SKM-1 (cell line): ENCODE results near the gene NUDT3.
"Not testable (repeated sequence)": the region's sequence is repeated elsewhere in the genome, so short reads cannot be mapped to it uniquely, and the experiment has no call there.

ENCODE experiments used
- DNase-seq: peaks from one replicate; lab custom pipeline; 2025; ENCODE audit not compliant: unreplicated experiment; lab: John Stamatoyannopoulos, UW

The NUDT3 gene

DNA sequence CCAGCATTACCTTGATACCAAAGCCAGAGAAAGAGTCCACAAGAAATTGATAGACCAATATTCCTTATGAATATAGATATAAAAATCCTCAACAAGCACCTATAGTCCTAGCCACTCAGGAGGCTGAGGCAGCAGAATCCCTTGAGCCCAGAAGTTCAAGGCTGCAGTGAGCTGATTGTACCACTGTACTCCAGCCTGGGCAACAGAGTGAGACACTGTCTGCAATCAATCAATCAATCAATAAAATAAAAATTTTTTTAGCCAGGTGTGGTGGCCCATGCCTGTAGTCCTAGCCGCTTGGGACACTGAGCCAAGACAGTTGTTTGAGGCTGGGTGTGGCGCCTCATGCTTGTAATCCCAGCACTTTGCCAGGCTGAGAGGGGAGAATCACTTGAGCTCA, 124.7 kb downstream of the NUDT3 start:
- DNase-seq, result no peak

DNA sequence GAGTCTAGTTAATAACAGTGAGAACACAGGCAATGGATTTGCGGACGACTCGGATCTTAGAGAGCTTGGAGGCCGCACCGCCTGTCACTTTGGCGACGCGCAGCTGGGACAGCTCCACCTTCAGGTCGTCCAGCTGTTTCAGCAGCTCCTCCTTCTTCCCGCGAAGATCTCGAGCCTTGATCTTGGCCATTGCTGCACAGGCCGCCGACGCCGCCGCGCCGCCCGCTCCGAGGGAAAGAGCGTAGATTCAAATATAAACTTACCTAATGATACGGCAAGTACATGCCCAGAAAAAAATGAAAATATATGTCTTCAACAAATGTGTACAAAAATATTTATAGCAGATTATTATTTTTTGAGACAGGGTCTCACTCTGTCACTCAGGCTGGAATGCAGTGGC, 129.0 kb downstream of the NUDT3 start:
- not testable (repeated sequence) for DNase-seq

DNA sequence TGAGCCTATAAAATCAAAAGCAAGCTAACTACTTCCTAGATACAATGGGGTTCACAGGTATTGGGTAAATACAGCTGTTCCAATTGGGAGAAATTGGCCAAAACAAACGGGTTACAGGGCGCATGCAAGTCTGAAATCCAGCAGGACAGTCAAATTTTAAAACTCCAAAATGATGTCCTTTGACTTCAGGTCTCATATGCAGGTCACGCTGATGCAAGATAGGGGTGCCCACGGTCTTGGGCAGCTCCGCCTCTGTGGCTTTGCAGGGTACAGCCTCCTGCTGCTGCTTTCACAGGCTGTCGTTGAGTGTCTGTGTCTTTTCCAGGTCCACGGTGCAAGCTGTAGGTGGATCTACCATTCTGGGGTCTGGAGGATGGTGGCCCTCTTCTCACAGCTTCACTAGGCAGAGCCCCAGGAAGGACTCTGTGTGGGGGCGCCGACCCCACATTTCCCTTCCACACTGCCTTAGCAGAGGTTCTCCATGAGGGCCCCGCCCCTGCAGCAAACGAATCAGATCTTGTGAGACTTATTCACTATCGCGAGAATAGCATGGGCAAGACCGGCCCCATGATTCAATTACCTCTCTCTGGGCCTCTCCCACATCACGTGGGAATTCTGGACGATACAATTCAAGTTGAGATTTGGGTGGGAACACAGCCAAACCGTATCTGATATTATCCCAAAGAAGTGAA, 131.7 kb downstream of the NUDT3 start:
- DNase-seq, result no peak

- DNase-seq, result no peak
These were observed 132.9 kb downstream of the NUDT3 start for GRCh38 chr6:34259529-34260069.

DNA sequence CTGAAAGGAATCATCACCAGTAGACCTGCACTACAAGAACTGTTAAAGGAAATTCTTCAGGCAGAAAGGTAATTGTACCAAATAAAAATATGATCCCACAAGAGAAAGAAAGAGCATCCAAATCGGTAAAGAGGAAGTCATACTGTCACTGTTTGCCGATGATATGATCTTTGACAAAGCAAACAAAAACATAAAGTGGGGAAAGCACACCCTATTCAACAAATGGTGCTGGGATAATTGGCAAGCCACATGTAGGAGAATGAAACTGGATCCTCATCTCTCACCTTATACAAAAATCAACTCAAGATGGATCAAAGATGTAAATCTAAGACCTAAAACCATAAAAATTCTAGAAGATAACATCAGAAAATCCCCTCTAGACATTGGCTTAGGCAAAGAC, 140.1 kb downstream of the NUDT3 start:
- not testable (repeated sequence) for DNase-seq

- no peak for DNase-seq
These were observed 142.8 kb downstream of the NUDT3 start for GRCh38 chr6:34249469-34250261.

DNA sequence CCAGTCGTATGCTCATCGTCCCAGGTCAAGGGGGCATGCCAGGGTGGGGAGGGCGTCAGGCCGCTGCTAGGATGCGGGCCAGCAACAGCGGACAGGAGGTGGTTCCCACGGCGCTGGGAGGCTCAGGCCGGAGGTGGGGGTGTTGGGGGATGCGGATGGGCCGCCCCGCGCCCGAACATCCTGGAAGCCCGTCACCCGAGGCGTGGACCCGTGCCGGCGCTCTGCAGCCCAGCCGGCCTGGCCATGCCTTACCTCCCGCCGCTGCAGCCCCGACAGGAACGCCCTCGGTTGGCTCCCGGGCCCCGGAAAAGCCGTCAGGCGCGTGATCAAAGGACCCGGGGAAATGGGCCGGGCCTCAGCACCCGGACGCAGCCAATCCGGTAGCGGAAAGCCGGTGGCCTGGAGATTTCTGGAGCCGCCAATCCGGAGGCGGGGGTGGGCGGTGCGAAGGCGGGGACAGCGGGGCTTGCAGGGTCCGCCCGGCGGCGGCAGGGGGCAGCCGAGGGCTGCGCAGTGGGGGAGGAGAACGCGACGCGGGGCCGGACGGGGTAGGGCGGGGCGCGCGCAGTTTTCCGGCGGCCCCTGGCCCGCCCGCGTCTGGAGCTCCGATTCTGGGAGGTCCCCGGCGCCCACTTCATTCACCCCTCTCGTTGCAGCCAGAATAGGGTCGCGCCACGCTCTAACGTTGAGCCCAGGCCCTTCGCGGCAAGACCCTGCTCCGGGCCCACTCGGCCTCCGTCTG, 143.6 kb downstream of the NUDT3 start, which contains the start of gene SMIM29:
Gene SMIM29, minus strand, starts transcription at position 280 of the 742 bp plus-strand sequence. CDS start 1,215 bp downstream, outside the sequence.
- DNase-seq, result peak; percentile 92

GRCh38 chr6:34248198-34248726, 144.2 kb downstream of the NUDT3 start:
- DNase-seq, result no peak

- no peak for DNase-seq
These were observed 144.8 kb downstream of the NUDT3 start for GRCh38 chr6:34247481-34248197.

DNA sequence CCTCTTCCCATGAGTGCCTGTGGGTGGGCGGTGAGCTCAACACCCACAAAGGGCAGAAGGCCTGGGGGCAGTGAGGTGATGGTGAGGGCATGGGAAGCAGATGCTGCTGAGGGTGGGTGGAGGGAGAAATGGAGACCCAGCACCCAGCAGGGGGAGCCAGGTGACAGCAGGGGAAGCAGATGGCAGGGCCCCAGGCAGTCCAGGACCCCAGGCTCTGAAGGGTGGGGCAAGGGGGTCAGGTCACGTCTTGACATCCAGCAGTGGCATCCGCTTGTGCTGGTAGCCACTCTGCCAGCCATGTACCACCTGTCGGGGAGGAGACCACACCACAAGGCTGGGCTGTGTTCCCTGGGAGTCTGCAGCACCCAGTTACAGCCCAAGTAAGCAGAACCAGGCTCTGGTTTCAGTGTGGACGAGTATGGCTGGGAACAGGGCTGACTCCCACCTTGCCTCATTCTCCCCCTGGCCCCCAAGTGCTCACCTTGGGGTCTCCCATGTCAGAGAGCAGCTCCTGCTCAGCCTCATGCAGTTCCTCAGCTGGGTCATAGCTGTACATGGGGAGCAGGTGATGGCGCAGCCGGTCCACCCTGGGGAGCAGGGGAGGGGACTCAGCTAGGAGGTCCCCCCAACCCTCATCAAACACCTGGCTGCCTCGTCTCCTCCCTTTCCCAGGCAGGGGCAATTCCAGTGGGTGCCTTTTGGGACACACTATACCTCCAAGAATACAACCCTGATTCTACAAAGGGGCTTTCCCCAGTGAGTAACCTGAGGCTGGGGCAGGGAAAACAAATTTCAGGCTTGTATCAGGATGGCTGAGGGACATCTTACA, 145.7 kb downstream of the NUDT3 start:
- DNase-seq, result no peak

- no peak for DNase-seq
These were observed 146.3 kb downstream of the NUDT3 start for GRCh38 chr6:34246249-34246562.

DNA sequence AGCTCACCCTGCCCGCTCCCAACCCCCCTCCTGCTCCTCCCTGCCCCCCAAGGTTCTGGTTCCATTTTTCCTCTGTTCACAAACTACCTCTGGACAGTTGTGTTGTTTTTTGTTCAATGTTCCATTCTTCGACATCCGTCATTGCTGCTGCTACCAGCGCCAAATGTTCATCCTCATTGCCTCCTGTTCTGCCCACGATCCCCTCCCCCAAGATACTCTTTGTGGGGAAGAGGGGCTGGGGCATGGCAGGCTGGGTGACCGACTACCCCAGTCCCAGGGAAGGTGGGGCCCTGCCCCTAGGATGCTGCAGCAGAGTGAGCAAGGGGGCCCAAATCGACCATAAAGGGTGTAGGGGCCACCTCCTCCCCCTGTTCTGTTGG, 146.7 kb downstream of the NUDT3 start:
- not testable (repeated sequence) for DNase-seq

DNA sequence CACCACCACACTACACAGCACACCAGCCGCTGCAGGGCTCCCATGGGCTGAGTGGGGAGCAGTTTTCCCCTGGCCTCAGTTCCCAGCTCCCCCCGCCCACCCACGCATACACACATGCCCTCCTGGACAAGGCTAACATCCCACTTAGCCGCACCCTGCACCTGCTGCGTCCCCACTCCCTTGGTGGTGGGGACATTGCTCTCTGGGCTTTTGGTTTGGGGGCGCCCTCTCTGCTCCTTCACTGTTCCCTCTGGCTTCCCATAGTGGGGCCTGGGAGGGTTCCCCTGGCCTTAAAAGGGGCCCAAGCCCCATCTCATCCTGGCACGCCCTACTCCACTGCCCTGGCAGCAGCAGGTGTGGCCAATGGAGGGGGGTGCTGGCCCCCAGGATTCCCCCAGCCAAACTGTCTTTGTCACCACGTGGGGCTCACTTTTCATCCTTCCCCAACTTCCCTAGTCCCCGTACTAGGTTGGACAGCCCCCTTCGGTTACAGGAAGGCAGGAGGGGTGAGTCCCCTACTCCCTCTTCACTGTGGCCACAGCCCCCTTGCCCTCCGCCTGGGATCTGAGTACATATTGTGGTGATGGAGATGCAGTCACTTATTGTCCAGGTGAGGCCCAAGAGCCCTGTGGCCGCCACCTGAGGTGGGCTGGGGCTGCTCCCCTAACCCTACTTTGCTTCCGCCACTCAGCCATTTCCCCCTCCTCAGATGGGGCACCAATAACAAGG, 147.3 kb downstream of the NUDT3 start:
- DNase-seq, result not testable (repeated sequence)

DNA sequence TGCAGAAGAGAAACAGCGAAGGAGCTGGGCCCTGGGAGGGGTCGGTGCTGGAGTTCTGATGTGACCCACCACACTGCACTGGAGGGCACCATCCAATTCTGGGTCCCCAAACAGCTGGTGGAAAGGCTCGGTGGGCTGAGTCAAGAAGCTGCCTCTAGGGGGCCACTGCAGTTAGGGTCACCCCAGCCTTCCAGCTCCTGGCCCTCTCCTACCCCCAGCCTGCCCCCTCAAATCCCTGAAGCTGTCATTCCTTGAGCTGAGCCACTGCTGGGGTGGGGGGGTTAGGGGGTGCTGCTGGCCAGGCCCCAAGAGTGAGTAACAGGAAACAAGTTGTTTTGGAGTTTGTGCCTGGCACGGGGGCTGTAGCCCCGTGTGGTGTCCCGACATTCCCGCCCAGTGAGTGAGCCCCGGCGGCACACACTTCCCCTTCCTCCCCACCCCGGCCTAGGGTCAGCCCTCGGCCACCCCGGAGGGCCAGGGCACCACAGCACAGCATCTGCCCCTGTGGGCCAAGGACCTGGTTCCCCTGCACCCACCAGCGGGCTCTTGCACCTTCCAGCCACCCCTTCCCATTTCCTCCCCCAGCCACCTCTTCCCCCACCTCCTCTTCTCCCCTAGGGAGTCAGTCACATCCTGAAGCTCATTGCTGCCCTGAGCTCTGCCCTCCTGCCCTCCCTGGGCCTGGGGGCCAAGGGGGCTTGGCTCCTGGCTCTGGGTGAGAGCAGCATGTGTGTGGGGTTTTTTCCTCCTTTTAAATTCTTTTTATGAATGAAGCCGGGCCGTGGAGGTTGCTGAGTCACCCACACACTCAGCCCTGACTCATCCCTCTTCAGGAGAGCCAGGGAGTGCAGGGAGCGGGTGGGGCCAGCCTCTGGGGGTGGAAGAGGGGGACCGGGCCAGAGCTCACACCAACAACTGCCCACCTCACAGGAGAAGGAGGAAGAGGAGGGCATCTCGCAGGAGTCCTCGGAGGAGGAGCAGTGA, 148.3 kb downstream of the NUDT3 start:
- no peak for DNase-seq

GRCh38 chr6:34243131-34243771, 149.2 kb downstream of the NUDT3 start:
- DNase-seq, result no peak

- no peak for DNase-seq
These were observed 150.0 kb downstream of the NUDT3 start for GRCh38 chr6:34242252-34243130.
